ENCODE measurements around the gene BRINP3. TPM values are rescaled to one million over a fixed set of nuclear protein-coding genes. Genes with fewer than 3 reads are reported as not detected.

Gene BRINP3
- total RNA-seq, 3 donors from 2014 or later (not counting 1 experiment from before 2014, with no cell fraction given): not detected

GRCh38 chr1:190168893-190169280 lies 308.8 kb downstream of the BRINP3 start:
- 79% methylated on average over 2 of the region's 3 CpGs for WGBS (ENCODE audit: insufficient coverage)
- TF ChIP-seq CTCF (IDR thresholded peaks at IDR 0.05): no peak
- no peak overlapping the region for H3K27ac Mint-ChIP-seq

GRCh38 chr1:190168116-190168892 lies 309.4 kb downstream of the BRINP3 start:
- no peaks in the 10 kb centered on the region for H3K27me3 ChIP-seq (ENCODE audit: control insufficient read depth, insufficient read depth, low read length)
- WGBS (ENCODE audit: insufficient coverage): no CpG with 5 or more reads among the region's 3 CpGs
- no peak overlapping the region for H3K4me3 ChIP-seq (ENCODE audit: low read length)
- Mint-ChIP-seq H3K27ac (no peak overlapping the region), H3K9me3 (peaks cover 6 to 12% of the 10 kb centered on the region in 2 donors), H3K27me3 (ENCODE audit: low read depth in 2 of 2) (no peaks in the 10 kb centered on the region), H3K4me3 (no peak overlapping the region), H3K36me3 (no peaks in the 10 kb centered on the region), H3K4me1 (no peaks in the 10 kb centered on the region)
- DNase-seq: no peak
- intact Hi-C loops (cut with micrococcal nuclease): no loop called here
- TF ChIP-seq CTCF (IDR thresholded peaks at IDR 0.05): no peak
- ATAC-seq: no peak
- no peaks in the 10 kb centered on the region for H3K36me3 ChIP-seq (ENCODE audit: control insufficient read depth, insufficient read depth, low read length)
- H3K4me1 ChIP-seq (ENCODE audit: control insufficient read depth, insufficient read depth, low read length): no peaks in the 10 kb centered on the region
- H3K9me3 ChIP-seq (ENCODE audit: control insufficient read depth, insufficient read depth, low read length): no peaks in the 10 kb centered on the region
- no peak overlapping the region for H3K27ac ChIP-seq (ENCODE audit: low read length)

More at GRCh38 chr1:190168893-190169280, 308.8 kb downstream of the BRINP3 start:
- Mint-ChIP-seq H3K4me1 (no peaks in the 10 kb centered on the region), H3K9me3 (peaks cover 6 to 13% of the 10 kb centered on the region in 2 donors), H3K27me3 (ENCODE audit: low read depth in 2 of 2) (no peaks in the 10 kb centered on the region), H3K36me3 (no peaks in the 10 kb centered on the region), H3K4me3 (no peak overlapping the region)
- ATAC-seq: no peak
- no peaks in the 10 kb centered on the region for H3K36me3 ChIP-seq (ENCODE audit: control insufficient read depth, insufficient read depth, low read length)
- no peaks in the 10 kb centered on the region for H3K27me3 ChIP-seq (ENCODE audit: control insufficient read depth, insufficient read depth, low read length)
- no peak overlapping the region for H3K4me3 ChIP-seq (ENCODE audit: low read length)
- no peaks in the 10 kb centered on the region for H3K9me3 ChIP-seq (ENCODE audit: control insufficient read depth, insufficient read depth, low read length)
- no peak overlapping the region for H3K27ac ChIP-seq (ENCODE audit: low read length)
- intact Hi-C loops (cut with micrococcal nuclease): no loop called here
- no peak for DNase-seq
- no peaks in the 10 kb centered on the region for H3K4me1 ChIP-seq (ENCODE audit: control insufficient read depth, insufficient read depth, low read length)

- no peaks in the 10 kb centered on the region for H3K27me3 Mint-ChIP-seq (ENCODE audit: low read depth in 2 of 2)
- no peak for ATAC-seq
These were observed 318.5 kb downstream of the BRINP3 start for GRCh38 chr1:190159146-190159545.

More at GRCh38 chr1:190159146-190159545, 318.5 kb downstream of the BRINP3 start:
- Mint-ChIP-seq H3K36me3 (no peaks in the 10 kb centered on the region), H3K4me3 (no peak overlapping the region), H3K9me3 (peaks cover 5 to 9% of the 10 kb centered on the region in 2 donors), H3K27ac (no peak overlapping the region), H3K4me1 (no peaks in the 10 kb centered on the region)
- DNase-seq: no peak
- no peak overlapping the region for H3K4me3 ChIP-seq (ENCODE audit: low read length)
- intact Hi-C loops (cut with micrococcal nuclease): no loop called here
- no peak for TF ChIP-seq CTCF (IDR thresholded peaks at IDR 0.05)
- no peaks in the 10 kb centered on the region for H3K9me3 ChIP-seq (ENCODE audit: control insufficient read depth, insufficient read depth, low read length)
- 50% methylated on average over 1 of the region's 2 CpGs for WGBS (ENCODE audit: insufficient coverage)
- H3K27ac ChIP-seq (ENCODE audit: low read length): no peak overlapping the region
- H3K4me1 ChIP-seq (ENCODE audit: control insufficient read depth, insufficient read depth, low read length): no peaks in the 10 kb centered on the region
- no peaks in the 10 kb centered on the region for H3K36me3 ChIP-seq (ENCODE audit: control insufficient read depth, insufficient read depth, low read length)
- H3K27me3 ChIP-seq (ENCODE audit: control insufficient read depth, insufficient read depth, low read length): no peaks in the 10 kb centered on the region

Measured in natural killer cell (primary cell).